Kidney epithelial cell (primary cell): ENCODE results near the gene CASP4. TPM values are rescaled to one million over a fixed set of nuclear protein-coding genes. Genes with fewer than 3 reads are reported as not detected.
"Not testable (repeated sequence)": the region's sequence is repeated elsewhere in the genome, so short reads cannot be mapped to it uniquely, and the experiment has no call there.

Source experiments
- DNase-seq: peaks from one replicate; pipeline ENCODE4 v3.0.0-alpha.2; 2010; ENCODE audit warnings: low read depth
- H3K27me3 ChIP-seq: 2 replicates; pipeline ENCODE4 v1.6.0; 2011; ENCODE audit warnings: low read length; ENCODE audit not compliant: control insufficient read depth, insufficient read depth
- H3K36me3 ChIP-seq: 2 replicates; pipeline ENCODE4 v1.5.1; 2011; ENCODE audit warnings: low read length; ENCODE audit not compliant: control insufficient read depth, insufficient read depth
- H3K4me3 ChIP-seq: 2 replicates; pipeline ENCODE4 v1.5.1; 2011; ENCODE audit warnings: low read depth, mild to moderate bottlenecking, control low read depth, low read length
- total RNA-seq: library from RNA; depleted of rRNA; stranded (reverse); fragments of >200 nt; gene quantifications from 2 replicates; pipeline ENCODE4 v1.2.3, GENCODE V29; 2015
- TF ChIP-seq, protein P1 (sequence below): IDR thresholded peaks from 2 replicates; pipeline ENCODE4 v1.5.1; 2011; ENCODE audit warnings: mild to moderate bottlenecking, moderate library complexity, low read length, control low read depth, inconsistent platforms; ENCODE audit not compliant: insufficient read depth, poor library complexity, severe bottlenecking

CASP4 gene
- total RNA-seq, 1 donor from 2014 or later: 47.0 TPM

DNA sequence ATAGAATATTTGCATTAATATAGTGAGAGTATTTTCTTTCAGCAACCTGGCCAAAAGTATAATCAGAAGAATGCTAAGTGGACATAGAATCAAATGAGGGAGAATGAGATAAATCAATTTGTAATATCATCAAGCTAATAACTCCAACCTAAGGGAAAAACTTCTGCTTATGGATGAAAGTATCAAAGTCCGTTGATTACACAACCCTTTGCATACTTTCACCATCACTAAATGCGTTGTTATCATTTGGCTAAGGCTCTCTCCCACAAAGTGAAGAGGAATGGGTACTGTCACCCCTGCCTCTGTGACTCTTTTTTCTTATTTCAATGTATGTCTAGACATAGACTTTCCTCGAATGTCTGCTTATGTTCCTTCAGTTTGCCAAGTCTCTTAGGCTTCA is 16.4 kb upstream of the CASP4 start:
- TF ChIP-seq, protein P1, sequence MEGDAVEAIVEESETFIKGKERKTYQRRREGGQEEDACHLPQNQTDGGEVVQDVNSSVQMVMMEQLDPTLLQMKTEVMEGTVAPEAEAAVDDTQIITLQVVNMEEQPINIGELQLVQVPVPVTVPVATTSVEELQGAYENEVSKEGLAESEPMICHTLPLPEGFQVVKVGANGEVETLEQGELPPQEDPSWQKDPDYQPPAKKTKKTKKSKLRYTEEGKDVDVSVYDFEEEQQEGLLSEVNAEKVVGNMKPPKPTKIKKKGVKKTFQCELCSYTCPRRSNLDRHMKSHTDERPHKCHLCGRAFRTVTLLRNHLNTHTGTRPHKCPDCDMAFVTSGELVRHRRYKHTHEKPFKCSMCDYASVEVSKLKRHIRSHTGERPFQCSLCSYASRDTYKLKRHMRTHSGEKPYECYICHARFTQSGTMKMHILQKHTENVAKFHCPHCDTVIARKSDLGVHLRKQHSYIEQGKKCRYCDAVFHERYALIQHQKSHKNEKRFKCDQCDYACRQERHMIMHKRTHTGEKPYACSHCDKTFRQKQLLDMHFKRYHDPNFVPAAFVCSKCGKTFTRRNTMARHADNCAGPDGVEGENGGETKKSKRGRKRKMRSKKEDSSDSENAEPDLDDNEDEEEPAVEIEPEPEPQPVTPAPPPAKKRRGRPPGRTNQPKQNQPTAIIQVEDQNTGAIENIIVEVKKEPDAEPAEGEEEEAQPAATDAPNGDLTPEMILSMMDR: no peak
- H3K36me3 ChIP-seq: no peaks in the 10 kb centered on the region

DNA sequence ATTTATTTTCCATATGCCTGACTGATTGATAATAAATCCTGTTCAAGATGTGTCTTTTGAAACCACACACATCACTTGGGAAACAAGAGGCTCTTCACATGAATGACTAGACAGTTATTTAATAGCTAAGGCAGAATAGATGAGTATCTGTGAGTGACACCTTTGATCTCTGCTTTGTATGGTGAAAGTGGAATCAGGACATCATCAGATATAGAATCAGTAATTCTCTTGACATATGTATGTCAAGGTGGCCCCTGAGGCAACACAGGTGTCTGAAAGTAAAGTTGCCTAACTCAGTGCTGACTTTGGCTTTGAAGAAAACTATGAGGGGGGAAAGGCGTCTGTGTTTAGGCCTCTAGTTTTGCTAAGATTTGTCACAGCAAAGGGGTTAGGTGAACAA is 11.5 kb upstream of the CASP4 start:
- TF ChIP-seq, protein P1: no peak
- no peak for DNase-seq
- Histone ChIP-seq H3K27me3 (no peaks in the 10 kb centered on the region), H3K36me3 (no peaks in the 10 kb centered on the region), H3K4me3 (no peak overlapping the region)

More for the DNA sequence above, 16.4 kb upstream of the CASP4 start:
- no peak overlapping the region for H3K4me3 ChIP-seq
- no peaks in the 10 kb centered on the region for H3K27me3 ChIP-seq
- DNase-seq: no peak

DNA sequence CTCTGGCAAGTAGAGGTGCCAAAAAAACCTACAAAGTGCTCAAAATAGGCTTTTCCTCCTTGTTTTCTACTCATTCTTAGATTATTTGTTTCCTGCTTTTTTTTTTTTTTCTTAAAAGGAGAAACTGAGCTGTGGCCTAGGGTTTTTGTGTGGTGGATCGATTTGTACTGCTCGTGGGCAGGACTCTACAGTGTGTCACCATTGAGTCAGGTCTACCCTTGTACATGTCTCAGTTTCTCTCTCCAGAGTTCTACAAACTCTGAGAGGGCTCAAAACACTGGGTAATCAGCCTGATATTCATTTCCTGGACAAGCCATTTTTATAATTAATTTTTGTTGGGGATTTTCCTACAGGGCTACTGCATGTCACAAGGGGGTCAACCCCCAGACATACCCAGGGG is 5.2 kb upstream of the CASP4 start:
- H3K27me3 ChIP-seq: no peaks in the 10 kb centered on the region
- DNase-seq: no peak
- no peak overlapping the region for H3K4me3 ChIP-seq
- H3K36me3 ChIP-seq: no peaks in the 10 kb centered on the region
- TF ChIP-seq, protein P1: no peak

DNA sequence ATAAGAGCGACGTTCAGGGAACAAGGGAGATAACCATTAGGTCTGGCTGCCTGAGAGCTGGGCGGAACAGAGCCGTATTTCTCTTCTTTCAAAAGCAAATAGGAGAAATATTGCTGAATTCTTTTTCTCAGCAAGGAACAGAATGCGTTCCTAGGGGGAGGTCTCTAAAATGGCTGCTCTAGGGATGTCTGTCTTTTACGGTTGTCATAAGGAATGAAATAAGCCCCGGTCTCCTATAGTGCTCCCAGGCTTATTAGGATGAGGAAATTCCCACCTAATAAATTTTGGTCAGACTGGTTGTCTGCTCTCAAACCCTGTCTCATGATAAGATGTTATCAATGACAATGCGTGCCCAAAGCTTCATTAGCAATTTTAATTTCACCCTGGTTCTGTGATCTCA is 4.5 kb upstream of the CASP4 start:
- H3K36me3 ChIP-seq, H3K27me3 ChIP-seq, H3K4me3 ChIP-seq, DNase-seq: not testable (repeated sequence)

DNA sequence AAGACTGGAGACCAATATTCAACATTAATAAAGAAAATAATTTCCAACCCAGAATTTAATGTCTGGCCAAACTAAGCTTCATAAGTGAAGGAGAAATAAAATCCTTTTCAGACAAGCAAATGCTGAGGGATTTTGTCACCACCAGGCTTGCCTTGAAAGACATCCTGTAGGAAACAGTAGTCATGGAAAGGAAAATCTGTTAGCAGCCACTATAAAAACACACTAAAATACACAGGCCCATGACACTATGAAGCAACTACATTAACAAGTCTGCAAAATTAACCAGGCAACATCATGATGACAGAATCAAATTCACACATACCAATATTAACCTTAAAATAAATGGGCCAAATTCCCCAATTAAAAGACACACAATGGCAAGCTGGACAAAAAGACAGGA is 2.4 kb upstream of the CASP4 start:
- DNase-seq: no peak
- Histone ChIP-seq H3K27me3 (no peaks in the 10 kb centered on the region), H3K4me3 (no peak overlapping the region), H3K36me3 (no peaks in the 10 kb centered on the region)
- TF ChIP-seq, protein P1: no peak

DNA sequence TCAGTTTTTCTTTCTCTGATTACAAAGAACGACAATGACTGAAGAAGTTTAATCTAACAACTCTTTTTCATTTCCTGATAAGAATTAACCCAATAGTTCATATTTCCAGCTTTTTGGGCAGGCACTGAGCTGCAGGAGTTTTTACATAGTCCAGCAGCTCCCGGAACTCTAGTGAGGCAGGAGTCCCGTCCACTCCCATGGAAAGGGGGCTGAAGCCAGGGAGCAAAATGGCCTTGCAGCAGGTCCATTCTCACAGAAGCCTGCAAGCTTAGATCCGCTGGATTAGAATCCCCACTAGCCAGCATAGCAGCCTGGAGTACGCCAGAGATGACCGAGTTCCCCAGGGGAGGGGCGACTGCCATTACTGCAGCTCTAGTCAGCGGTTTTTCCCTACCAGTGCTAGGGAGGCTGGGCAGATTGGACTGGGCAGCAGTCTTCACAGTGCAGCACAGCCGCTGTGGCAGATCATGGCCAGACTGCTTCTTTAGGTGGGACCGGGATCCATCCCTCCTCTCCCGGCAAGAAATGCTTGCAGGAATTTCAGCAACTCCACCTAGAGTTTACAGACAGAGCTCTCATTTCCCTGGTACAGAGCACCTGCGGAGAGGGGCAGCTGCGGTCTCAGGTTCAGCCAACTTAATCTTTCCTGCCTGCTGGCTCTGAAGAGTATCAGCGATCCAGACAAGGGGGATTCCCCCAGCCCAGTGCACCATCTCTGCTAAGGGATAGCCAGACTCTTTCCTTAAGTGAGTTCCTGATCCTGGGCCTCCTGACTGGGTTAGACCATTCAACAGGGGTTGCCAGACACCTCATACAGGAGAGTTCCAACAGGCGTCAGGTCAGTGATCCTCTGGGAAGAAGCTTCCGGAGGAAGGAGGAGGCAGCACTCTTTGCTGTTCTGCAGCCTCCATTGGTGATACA is 742 bp upstream of the CASP4 start:
- Histone ChIP-seq H3K4me3 (no peak overlapping the region), H3K27me3 (no peaks in the 10 kb centered on the region), H3K36me3 (no peaks in the 10 kb centered on the region)
- TF ChIP-seq, protein P1: no peak
- DNase-seq: no peak
